ENCODE results near the gene VWA3B. TPM values are rescaled to one million over a fixed set of nuclear protein-coding genes. Genes with fewer than 3 reads are reported as not detected.

Gene VWA3B
- total and polyA plus RNA-seq, 2 donors (not counting 3 experiments of a cell fraction or from before 2014, with no cell fraction given) = not detected

DNA sequence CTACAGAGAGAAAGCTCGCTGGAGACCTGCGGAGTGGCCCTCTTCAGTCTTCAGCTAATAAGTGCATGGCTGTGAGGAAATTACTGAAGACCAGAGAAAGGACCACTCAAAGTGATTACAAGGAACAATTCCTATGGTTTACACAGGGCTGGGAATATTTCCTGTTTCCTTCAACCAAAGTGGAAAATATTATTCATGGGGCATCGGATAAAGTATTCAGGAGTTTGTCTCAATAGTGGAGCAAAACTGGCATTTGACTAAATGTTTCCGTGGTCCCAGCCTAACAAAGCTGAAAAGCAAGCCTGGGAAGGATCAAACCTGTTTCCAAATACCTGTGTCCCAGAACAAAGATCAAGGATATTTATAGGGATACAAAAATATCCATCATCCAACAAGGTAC, 227.3 kb downstream of the VWA3B start:
- Histone ChIP-seq H2AFZ (ENCODE audit: low read depth, low read length) (no peak overlapping the region), H3K9me3 (replicated peaks; ENCODE audit: control insufficient read depth, insufficient read depth, low read length) (no peaks in the 10 kb centered on the region), H3K4me2 (ENCODE audit: insufficient read depth, low read length) (no peak overlapping the region), H3K27me3 (ENCODE audit: control insufficient read depth in 2 of 2, insufficient read depth in 2 of 2, low read length in 2 of 2) (peaks cover 0 to 8% of the 10 kb centered on the region in 2 experiments), H3K27ac (ENCODE audit: insufficient read depth, low read depth, low read length) (no peak overlapping the region), H3K4me3 (replicated peaks in 1 of 3; ENCODE audit: insufficient read depth in 1 of 3, low read depth in 1 of 3, low read length in 3 of 3) (no peak overlapping the region), H4K20me1 (replicated peaks; ENCODE audit: control insufficient read depth, extremely low read depth, insufficient read depth, low read length) (no peaks in the 10 kb centered on the region), H3K9me1 (replicated peaks; ENCODE audit: control insufficient read depth, extremely low read depth, insufficient read depth, low read length) (no peaks in the 10 kb centered on the region), H3K4me1 (ENCODE audit: control insufficient read depth, extremely low read depth, insufficient read depth, low read length) (no peaks in the 10 kb centered on the region), H3K9ac (replicated peaks; ENCODE audit: extremely low read depth, insufficient read depth, low read length) (no peak overlapping the region), H3K79me2 (ENCODE audit: control insufficient read depth, insufficient read depth, low read length) (no peaks in the 10 kb centered on the region), H3K36me3 (ENCODE audit: control insufficient read depth in 2 of 2, extremely low read depth in 1 of 2, insufficient read depth in 2 of 2, low read length in 2 of 2) (no peaks in the 10 kb centered on the region)
- ChIA-PET CTCF (no interaction called here), POLR2A (no interaction called here)
- dilution Hi-C loops (cut with MboI; ENCODE audit: extremely low pct_ligation_motif_present, low sequenced_read_pairs) = no loop called here
- BruUV-seq (replicated peaks) = no TSS peak
- DNase-seq (ENCODE audit: low read depth, low spot score) (peak; percentile 38), FAIRE-seq (no peak)
- intact Hi-C loops (cut with micrococcal nuclease) = no loop called here
- TF ChIP-seq JUN (IDR thresholded peaks at IDR 0.05; ENCODE audit: borderline replicate concordance, insufficient read depth, insufficient read length, low read depth) (no peak), MYC (IDR thresholded peaks at IDR 0.05; ENCODE audit: low read depth, low read length) (no peak), POLR2AphosphoS5 (IDR thresholded peaks at IDR 0.05; ENCODE audit: insufficient read depth, low read depth, low read length) (no peak), FOS (IDR thresholded peaks at IDR 0.05; ENCODE audit: borderline replicate concordance, insufficient read depth, low read length) (no peak), GATA2 (IDR thresholded peaks at IDR 0.05; ENCODE audit: insufficient read depth, insufficient read length, low read depth, low read length) (no peak), POLR2A (IDR thresholded peaks at IDR 0.05; ENCODE audit: low read depth, low read length) (no peak), EZH2 (IDR thresholded peaks at IDR 0.05; ENCODE audit: borderline replicate concordance, low read depth, low read length, severe bottlenecking) (no peak)
- TF ChIP-seq, protein P1, sequence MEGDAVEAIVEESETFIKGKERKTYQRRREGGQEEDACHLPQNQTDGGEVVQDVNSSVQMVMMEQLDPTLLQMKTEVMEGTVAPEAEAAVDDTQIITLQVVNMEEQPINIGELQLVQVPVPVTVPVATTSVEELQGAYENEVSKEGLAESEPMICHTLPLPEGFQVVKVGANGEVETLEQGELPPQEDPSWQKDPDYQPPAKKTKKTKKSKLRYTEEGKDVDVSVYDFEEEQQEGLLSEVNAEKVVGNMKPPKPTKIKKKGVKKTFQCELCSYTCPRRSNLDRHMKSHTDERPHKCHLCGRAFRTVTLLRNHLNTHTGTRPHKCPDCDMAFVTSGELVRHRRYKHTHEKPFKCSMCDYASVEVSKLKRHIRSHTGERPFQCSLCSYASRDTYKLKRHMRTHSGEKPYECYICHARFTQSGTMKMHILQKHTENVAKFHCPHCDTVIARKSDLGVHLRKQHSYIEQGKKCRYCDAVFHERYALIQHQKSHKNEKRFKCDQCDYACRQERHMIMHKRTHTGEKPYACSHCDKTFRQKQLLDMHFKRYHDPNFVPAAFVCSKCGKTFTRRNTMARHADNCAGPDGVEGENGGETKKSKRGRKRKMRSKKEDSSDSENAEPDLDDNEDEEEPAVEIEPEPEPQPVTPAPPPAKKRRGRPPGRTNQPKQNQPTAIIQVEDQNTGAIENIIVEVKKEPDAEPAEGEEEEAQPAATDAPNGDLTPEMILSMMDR (IDR thresholded peaks at IDR 0.05; ENCODE audit: extremely low read depth in 1 of 2, insufficient read depth in 1 of 2, low read depth in 1 of 2, low read length in 2 of 2) = no peak
- TF ChIP-seq, protein P2, sequence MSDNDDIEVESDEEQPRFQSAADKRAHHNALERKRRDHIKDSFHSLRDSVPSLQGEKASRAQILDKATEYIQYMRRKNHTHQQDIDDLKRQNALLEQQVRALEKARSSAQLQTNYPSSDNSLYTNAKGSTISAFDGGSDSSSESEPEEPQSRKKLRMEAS (IDR thresholded peaks at IDR 0.05; ENCODE audit: insufficient read depth, insufficient read length) = no peak

Data from endothelial cell of umbilical vein (primary cell).